T-helper 1 cell treated with Interleukin-12 subunit alpha and Interleukin-12 subunit beta and Interleukin-4 antibody, amounts not matched to agents 30 μg/mL and 1 μg/mL, for 36 hours (primary cell): ENCODE results near the gene CEBPA.

ENCODE experiments used
- H3K27ac Mint-ChIP-seq: one replicate; pipeline ENCODE4 v1.8.0; 2021; ENCODE audit warnings: mild to moderate bottlenecking, mixed read lengths
- H3K27me3 Mint-ChIP-seq: one replicate; pipeline ENCODE4 v1.8.0; 2021; ENCODE audit warnings: low read depth, mixed read lengths
- H3K36me3 Mint-ChIP-seq: one replicate; pipeline ENCODE4 v1.8.0; 2021; ENCODE audit warnings: low read depth, mixed read lengths
- H3K4me1 Mint-ChIP-seq: one replicate; pipeline ENCODE4 v1.8.0; 2021; ENCODE audit warnings: low read depth, mixed read lengths
- H3K4me3 Mint-ChIP-seq: one replicate; pipeline ENCODE4 v1.8.0; 2021; ENCODE audit warnings: mild to moderate bottlenecking, moderate library complexity, mixed read lengths
- H3K9me3 Mint-ChIP-seq: one replicate; pipeline ENCODE4 v1.8.0; 2021; ENCODE audit warnings: mixed read lengths

CEBPA gene

GRCh38 chr19:33302175-33302973 is at the start of gene CEBPA:
Gene CEBPA, minus strand, starts transcription at chr19:33302534. Its CDS starts 120 bp downstream, at chr19:33302414.
- H3K4me3 Mint-ChIP-seq: no peak within 1 kb of the TSS
- H3K9me3 Mint-ChIP-seq: no peaks in the 10 kb centered on the region
- no peak within 1 kb of the TSS for H3K27ac Mint-ChIP-seq
- peaks cover 53% of the 10 kb centered on the region for H3K27me3 Mint-ChIP-seq
- no peaks in the 10 kb centered on the region for H3K4me1 Mint-ChIP-seq
- H3K36me3 Mint-ChIP-seq: no peaks in the 10 kb centered on the region

- no peak overlapping the region for H3K4me3 Mint-ChIP-seq
These were observed 48.4 kb upstream of the CEBPA start for GRCh38 chr19:33350538-33351309.

DNA sequence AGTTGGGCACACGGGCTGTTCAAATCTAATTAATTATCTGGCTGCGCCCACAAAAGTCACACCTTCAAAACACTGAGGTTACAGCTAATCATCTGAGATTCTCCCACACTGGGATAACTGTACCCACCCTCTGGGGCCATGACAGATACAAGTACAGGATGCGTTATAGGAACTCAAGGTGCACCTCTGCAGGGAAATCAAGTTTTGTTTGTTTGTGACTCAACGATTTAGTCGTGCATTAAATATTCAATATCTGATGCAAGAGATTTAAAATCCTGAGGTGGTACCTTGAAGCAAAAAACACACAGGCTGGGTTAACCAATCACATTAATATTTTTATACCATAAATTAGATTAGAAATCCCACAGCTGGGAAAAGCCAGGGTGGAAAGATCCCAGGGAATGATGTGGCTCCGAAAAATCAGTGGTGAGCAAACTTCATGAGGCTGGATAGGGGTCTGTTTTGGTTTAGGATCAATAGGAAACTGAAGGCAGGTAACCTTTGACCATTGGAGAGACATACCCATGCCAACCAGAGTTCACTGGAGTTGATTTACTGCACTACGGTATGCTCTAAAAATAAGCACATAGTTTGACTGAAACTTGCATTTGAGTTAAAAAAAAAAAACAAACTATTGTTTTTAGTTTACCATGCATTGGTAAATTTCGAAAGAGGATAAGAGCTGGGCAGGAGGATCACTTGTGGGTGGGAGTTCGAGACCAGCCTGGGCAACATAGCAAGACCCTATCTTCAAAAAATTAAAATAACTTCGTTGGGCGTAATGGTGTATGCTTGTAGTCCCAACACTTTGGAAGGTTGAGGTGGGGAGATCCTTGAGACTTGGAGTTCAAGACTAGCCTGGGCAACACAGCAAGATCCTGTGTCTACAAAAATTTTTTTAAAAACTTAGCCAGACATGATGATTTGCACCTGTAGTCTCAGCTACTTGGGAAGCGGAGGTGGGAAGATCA is 47.3 kb upstream of the CEBPA start:
- H3K36me3 Mint-ChIP-seq: no peaks in the 10 kb centered on the region
- peaks cover 8% of the 10 kb centered on the region for H3K27me3 Mint-ChIP-seq
- no peak overlapping the region for H3K27ac Mint-ChIP-seq
- no peaks in the 10 kb centered on the region for H3K9me3 Mint-ChIP-seq
- H3K4me1 Mint-ChIP-seq: no peaks in the 10 kb centered on the region
- H3K4me3 Mint-ChIP-seq: no peak overlapping the region

More at GRCh38 chr19:33350538-33351309, 48.4 kb upstream of the CEBPA start:
- Mint-ChIP-seq H3K36me3 (no peaks in the 10 kb centered on the region), H3K9me3 (peaks cover 5% of the 10 kb centered on the region), H3K27me3 (peaks cover 4% of the 10 kb centered on the region), H3K27ac (no peak overlapping the region), H3K4me1 (no peaks in the 10 kb centered on the region)

DNA sequence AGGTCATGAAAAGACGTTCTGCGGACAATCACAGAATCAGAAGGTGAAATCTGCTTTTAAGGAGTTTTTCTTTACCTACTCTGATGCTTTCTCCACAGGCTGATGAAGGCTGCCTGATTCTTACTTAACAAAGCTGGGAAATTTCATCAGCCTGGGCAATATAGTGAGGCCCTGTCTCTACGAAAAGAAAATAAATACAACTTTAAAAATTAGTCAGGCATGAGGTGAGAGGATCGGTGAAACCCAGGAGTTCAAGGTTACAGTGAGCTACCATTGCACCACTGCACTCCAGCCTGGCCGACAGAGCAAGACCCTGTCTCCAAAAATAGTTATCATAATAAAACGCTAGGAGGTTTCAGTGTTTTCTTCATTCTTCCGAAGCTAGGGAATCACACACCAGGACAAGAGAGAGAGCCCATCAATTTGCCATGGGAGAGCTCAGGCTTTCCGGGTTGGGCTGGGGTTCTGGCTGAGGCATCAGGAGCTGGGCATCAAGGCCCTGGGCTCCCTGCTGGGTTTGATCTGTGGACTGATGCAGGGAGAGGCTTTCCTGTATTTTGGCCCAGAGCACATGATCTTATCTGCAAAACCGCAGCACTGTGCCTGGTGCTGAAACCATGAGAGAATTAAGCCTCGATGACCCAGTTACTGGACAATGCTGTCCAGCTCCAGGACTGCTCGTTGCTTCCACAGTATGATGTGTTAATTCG is 46.1 kb upstream of the CEBPA start:
- no peaks in the 10 kb centered on the region for H3K36me3 Mint-ChIP-seq
- H3K4me3 Mint-ChIP-seq: no peak overlapping the region
- no peaks in the 10 kb centered on the region for H3K9me3 Mint-ChIP-seq
- no peak overlapping the region for H3K27ac Mint-ChIP-seq
- peaks cover 8% of the 10 kb centered on the region for H3K27me3 Mint-ChIP-seq
- H3K4me1 Mint-ChIP-seq: no peaks in the 10 kb centered on the region

DNA sequence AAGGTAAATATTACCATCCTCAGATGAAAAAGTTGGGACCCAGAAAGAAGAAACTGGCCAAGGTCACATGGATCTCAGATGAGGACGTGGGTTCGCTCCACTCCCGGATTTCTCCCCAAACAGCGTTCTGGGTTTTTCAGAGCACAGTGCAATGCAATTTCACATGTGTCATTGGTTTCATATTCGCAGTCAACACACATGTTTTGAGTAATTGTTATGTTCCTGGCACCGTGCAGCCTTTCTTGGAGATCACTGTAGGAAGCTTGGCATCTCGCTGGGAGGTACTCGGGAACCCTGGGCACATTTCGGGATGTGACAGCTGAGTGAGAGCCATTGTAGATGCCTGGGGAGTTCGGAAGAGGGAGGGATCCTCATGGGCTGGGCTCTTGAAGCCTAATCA is 45.0 kb upstream of the CEBPA start:
- Mint-ChIP-seq H3K27me3 (peaks cover 8% of the 10 kb centered on the region), H3K4me3 (no peak overlapping the region), H3K36me3 (no peaks in the 10 kb centered on the region), H3K9me3 (no peaks in the 10 kb centered on the region), H3K4me1 (no peaks in the 10 kb centered on the region), H3K27ac (no peak overlapping the region)

- no peak overlapping the region for H3K27ac Mint-ChIP-seq
- H3K9me3 Mint-ChIP-seq: no peaks in the 10 kb centered on the region
- H3K4me3 Mint-ChIP-seq: no peak overlapping the region
- H3K4me1 Mint-ChIP-seq: no peaks in the 10 kb centered on the region
- H3K36me3 Mint-ChIP-seq: no peaks in the 10 kb centered on the region
- peaks cover 9% of the 10 kb centered on the region for H3K27me3 Mint-ChIP-seq
These were observed 44.3 kb upstream of the CEBPA start for GRCh38 chr19:33346665-33347064.

DNA sequence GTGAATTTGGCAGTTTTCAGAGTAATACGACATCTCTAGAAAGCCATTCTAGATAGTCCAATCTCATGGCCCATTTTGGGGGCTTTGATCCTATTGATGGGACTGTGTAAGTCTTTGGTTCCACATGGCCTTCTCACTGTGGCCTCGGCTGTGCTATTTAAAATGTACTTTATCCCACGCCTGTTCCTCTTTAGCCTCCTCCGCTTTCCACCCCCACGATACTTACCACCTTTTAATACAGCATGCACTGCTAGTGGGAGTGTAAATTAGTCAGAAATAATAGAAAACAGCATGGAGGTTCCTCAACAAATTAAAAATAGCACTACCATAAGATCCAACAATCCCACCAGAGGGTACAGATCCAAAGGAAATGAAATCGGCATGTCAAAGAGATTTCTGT is 42.8 kb upstream of the CEBPA start:
- peaks cover 24% of the 10 kb centered on the region for H3K27me3 Mint-ChIP-seq
- no peak overlapping the region for H3K27ac Mint-ChIP-seq
- no peaks in the 10 kb centered on the region for H3K4me1 Mint-ChIP-seq
- H3K9me3 Mint-ChIP-seq: no peaks in the 10 kb centered on the region
- no peaks in the 10 kb centered on the region for H3K36me3 Mint-ChIP-seq
- no peak overlapping the region for H3K4me3 Mint-ChIP-seq

DNA sequence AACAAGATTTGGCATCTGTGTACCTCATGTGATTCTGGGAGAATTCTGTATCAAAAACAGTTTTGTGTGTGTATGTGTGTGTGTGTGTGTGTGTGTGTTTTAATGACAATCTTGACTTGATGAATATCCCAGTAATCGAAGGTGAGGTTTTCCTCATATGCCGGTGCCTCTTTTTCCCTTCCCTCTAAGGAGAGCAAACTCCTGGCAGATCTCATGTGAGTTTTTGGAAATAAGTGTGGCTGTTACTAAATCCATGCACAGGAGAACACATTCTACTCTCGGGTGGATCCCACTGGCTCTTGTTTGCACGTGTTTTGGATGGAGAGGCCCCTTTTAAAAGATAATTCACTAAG is 42.2 kb upstream of the CEBPA start:
- Mint-ChIP-seq H3K9me3 (no peaks in the 10 kb centered on the region), H3K27me3 (peaks cover 28% of the 10 kb centered on the region), H3K27ac (no peak overlapping the region), H3K4me1 (no peaks in the 10 kb centered on the region), H3K36me3 (no peaks in the 10 kb centered on the region), H3K4me3 (no peak overlapping the region)

DNA sequence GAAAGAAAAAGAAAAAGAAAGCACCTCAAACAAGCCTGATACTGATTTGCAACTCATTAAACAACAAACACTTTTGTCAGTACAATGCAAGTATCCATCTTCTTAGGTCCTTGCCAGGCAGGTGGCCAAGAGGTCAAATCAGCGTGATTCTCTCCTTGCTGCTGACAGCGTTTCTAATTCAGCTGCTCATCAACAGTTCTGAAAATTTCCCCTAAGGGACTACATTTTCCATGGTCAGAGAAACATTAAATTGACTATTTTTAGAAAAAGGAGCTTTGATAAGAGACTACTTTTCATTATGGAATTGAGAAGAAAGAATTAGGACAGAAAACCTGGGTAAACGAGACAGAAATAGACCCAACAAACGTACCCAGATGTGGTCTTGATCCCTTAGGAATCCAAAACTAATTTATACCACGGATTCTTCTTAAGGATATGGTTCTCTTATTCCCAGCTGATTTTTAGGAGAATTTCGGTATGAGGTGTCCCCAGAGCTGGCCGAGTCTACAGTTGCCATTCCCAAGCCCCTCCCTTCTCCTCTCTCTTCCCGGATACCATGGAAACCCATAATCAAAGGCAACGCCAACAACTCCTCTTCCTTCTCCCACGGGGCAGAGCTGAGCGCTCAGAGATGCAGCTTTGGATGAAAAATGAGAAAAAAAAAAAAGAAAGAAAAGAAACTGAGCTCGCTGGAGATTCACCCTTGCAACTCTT is 41.7 kb upstream of the CEBPA start:
- Mint-ChIP-seq H3K27me3 (peaks cover 32% of the 10 kb centered on the region), H3K27ac (no peak overlapping the region), H3K4me1 (no peaks in the 10 kb centered on the region), H3K4me3 (no peak overlapping the region), H3K9me3 (no peaks in the 10 kb centered on the region), H3K36me3 (no peaks in the 10 kb centered on the region)

DNA sequence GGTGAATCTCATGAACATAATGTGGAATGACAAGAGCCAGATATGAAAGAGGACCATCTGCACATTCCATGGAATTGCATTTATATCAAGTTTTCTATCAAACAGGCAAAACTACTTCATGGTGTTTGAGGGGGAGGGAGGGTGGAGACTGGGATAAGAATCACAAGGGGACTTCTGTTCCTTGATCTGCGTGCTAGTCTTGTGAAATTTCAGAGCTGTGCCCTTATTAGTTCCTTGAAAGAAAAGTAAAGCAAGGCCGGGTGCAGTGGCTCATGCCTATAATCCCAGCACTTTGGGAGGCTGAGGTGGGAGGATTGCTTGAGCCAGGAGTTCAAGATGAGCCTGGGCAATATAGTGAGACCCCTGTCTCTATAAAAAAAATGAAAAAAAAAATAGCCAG is 41.0 kb upstream of the CEBPA start:
- Mint-ChIP-seq H3K4me1 (no peaks in the 10 kb centered on the region), H3K4me3 (no peak overlapping the region), H3K27ac (no peak overlapping the region), H3K27me3 (peaks cover 37% of the 10 kb centered on the region), H3K9me3 (no peaks in the 10 kb centered on the region), H3K36me3 (no peaks in the 10 kb centered on the region)

- Mint-ChIP-seq H3K27ac (peak overlapping the region; percentile 42), H3K4me1 (no peaks in the 10 kb centered on the region), H3K36me3 (no peaks in the 10 kb centered on the region), H3K9me3 (no peaks in the 10 kb centered on the region), H3K27me3 (peaks cover 41% of the 10 kb centered on the region), H3K4me3 (no peak overlapping the region)
These were observed 38.7 kb upstream of the CEBPA start for GRCh38 chr19:33340991-33341390.

DNA sequence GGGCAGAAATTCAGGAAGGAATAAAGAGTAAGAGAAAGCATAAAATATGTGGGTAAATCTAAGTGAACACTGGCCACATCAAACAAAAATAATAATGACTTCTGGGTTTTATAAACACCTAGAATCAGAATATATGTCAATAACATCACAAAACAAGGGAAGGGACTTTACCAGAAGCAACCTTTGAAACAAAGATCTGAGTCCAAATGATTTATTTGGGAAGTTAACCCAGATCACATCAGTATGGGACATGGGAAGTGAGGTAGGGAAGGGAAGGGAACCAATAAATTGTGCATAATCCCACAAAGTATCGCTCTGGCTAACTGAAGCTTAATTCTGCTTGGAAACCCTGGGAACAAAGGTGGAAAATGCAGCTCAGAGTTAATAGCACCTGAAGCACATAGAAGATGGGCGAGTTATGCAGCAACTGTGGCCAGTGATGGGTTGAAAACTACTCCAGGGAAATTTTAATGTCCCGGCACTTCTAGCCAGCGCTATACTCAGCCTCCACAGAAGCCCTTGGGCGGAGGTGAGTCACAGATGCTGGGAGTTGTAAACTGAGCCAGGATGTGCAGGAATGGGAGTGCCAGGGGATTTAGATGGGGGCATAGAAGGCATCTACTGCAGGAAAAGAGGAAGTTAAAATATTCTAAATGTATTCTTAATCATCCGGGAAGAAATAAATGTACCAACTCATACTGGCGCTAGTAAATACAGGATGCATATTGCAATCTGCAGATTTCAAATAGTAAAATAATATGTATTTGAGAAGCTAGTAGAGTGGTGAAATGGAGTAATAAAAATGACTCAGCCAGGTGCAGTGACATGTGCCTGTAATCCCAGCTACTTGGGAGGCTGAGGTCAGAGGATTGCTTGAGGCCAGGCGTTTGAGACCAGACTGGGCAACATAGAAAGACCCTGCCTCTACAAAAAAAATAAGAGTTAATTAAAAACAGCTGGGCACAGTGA is 37.0 kb upstream of the CEBPA start:
- Mint-ChIP-seq H3K4me1 (no peaks in the 10 kb centered on the region), H3K36me3 (no peaks in the 10 kb centered on the region), H3K4me3 (no peak overlapping the region), H3K27me3 (peaks cover 33% of the 10 kb centered on the region), H3K9me3 (no peaks in the 10 kb centered on the region), H3K27ac (no peak overlapping the region)

DNA sequence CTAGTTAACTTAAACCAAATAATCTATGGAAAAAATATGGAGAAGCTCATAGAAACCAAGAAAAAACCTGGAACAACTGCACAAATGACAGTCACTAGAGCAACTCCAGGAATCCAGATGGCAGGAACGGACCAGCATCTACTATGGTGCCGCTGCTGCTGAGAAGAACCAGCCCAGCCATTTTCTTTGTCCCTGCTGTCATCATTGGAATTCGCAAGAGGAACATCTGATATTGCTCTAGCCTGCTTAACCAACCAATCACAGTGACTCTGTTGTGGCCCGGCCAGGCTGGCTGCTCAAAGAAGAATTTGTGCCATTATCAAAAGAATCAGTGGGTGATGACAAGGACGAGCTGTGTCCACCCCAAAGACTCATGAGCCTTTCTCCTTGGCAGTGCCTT is 33.1 kb upstream of the CEBPA start:
- H3K27me3 Mint-ChIP-seq: peaks cover 22% of the 10 kb centered on the region
- H3K4me1 Mint-ChIP-seq: no peaks in the 10 kb centered on the region
- H3K36me3 Mint-ChIP-seq: no peaks in the 10 kb centered on the region
- H3K27ac Mint-ChIP-seq: no peak overlapping the region
- H3K9me3 Mint-ChIP-seq: no peaks in the 10 kb centered on the region
- H3K4me3 Mint-ChIP-seq: no peak overlapping the region
